Measurements from ENCODE around the gene PPP2R5D.

DNA sequence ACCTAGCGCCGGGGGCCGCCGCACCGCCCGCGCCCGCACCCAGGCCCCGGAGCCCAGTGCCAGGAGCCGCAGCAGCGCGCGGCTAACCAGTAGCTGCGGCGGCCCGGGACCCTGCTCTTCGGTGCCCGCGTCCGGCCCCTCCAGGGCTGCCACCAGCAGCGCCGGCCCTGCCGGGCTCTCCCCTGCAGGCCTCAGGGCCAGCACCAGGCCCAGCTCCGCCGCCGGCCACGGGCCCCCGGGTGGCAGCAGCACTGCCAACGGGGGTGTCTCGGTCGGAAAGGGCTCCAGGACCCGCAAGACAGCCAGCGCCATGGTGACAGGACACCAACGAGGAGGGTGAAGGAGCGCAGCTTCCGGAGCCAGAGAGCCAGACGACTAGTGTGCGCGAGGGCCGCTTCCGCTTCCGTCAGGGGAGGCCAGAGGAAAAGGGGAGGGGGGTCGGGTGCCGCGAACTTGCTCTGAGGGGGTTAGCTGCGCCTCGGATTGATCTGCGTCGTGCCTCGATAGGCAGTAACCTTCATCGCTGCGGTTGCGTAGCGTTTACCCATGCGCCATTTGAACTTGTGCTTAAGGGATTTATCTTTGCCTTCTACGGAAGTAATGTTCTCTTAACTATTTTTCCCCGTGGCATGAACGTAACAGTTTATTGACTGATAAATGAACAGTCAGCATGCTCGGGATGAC is 5.4 kb upstream of the PPP2R5D start, which contains the start of gene PEX6:
- TF ChIP-seq, protein P1, sequence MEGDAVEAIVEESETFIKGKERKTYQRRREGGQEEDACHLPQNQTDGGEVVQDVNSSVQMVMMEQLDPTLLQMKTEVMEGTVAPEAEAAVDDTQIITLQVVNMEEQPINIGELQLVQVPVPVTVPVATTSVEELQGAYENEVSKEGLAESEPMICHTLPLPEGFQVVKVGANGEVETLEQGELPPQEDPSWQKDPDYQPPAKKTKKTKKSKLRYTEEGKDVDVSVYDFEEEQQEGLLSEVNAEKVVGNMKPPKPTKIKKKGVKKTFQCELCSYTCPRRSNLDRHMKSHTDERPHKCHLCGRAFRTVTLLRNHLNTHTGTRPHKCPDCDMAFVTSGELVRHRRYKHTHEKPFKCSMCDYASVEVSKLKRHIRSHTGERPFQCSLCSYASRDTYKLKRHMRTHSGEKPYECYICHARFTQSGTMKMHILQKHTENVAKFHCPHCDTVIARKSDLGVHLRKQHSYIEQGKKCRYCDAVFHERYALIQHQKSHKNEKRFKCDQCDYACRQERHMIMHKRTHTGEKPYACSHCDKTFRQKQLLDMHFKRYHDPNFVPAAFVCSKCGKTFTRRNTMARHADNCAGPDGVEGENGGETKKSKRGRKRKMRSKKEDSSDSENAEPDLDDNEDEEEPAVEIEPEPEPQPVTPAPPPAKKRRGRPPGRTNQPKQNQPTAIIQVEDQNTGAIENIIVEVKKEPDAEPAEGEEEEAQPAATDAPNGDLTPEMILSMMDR (conservative IDR thresholded peaks at IDR 0.05): no peak
- no peak for TF ChIP-seq EZH2 (IDR thresholded peaks at IDR 0.05; ENCODE audit: low read depth)

Measured in PC-9 (cell line).